Endodermal cell (in vitro differentiated cells): ENCODE results near the gene TMTC4. TPM values are rescaled to one million over a fixed set of nuclear protein-coding genes. Genes with fewer than 3 reads are reported as not detected.

Experiments used
- DNase-seq: peaks from one replicate; pipeline ENCODE4 v3.0.0-alpha.2; 2017
- H3K27ac ChIP-seq: 2 replicates; pipeline ENCODE4 v1.5.1; 2013; ENCODE audit warnings: mild to moderate bottlenecking, low read depth, low read length, moderate library complexity
- H3K27me3 ChIP-seq: 2 replicates; pipeline ENCODE4 v1.6.1; 2013; ENCODE audit warnings: mild to moderate bottlenecking, low read length, moderate library complexity; ENCODE audit not compliant: insufficient read depth, control insufficient read depth, poor library complexity, severe bottlenecking
- H3K36me3 ChIP-seq: 2 replicates; pipeline ENCODE4 v1.7.0; 2013; ENCODE audit warnings: mild to moderate bottlenecking, low read length, moderate library complexity; ENCODE audit not compliant: control insufficient read depth, insufficient read depth
- H3K4me1 ChIP-seq: one replicate; pipeline ENCODE4 v1.7.0; 2013; ENCODE audit warnings: low read length; ENCODE audit not compliant: control insufficient read depth, insufficient read depth
- H3K4me3 ChIP-seq: 2 replicates; pipeline ENCODE4 v1.5.1; 2013; ENCODE audit warnings: mild to moderate bottlenecking, low read length, moderate library complexity
- H3K9ac ChIP-seq: 2 replicates; pipeline ENCODE4 v1.6.1; 2013; ENCODE audit warnings: mild to moderate bottlenecking, low read length, moderate library complexity; ENCODE audit not compliant: poor library complexity, severe bottlenecking; ENCODE audit errors: extremely low read depth
- H3K9me3 ChIP-seq: 2 replicates; pipeline ENCODE4 v1.6.1; 2013; ENCODE audit warnings: mild to moderate bottlenecking, low read length, moderate library complexity; ENCODE audit not compliant: control insufficient read depth
- H3K27ac Mint-ChIP-seq: 2 replicates; pipeline ENCODE4 v1.8.0; 2020; ENCODE audit warnings: mixed read lengths
- H3K27me3 Mint-ChIP-seq: 2 replicates; pipeline ENCODE4 v1.8.0; 2021; ENCODE audit warnings: mild to moderate bottlenecking, mixed read lengths; ENCODE audit not compliant: insufficient read depth
- H3K36me3 Mint-ChIP-seq: 2 replicates; pipeline ENCODE4 v1.8.0; 2020; ENCODE audit warnings: low read depth, mixed read lengths
- H3K4me1 Mint-ChIP-seq: 2 replicates; pipeline ENCODE4 v1.8.0; 2020; ENCODE audit warnings: mixed read lengths
- H3K4me3 Mint-ChIP-seq: 2 replicates; pipeline ENCODE4 v1.8.0; 2020; ENCODE audit warnings: mild to moderate bottlenecking, moderate library complexity, mixed read lengths
- H3K9me3 Mint-ChIP-seq: 2 replicates; pipeline ENCODE4 v1.8.0; 2020; ENCODE audit warnings: mild to moderate bottlenecking, mixed read lengths
- WGBS, 2 experiments: methylation state at CpG; one replicate each; pipeline versions ENCODE4 v1.1.5 to v1.1.7; 2013; ENCODE audit warnings: missing lambda C conversion rate in 2 of 2, mixed read lengths in 1 of 2; ENCODE audit not compliant: insufficient coverage in 1 of 2, insufficient read length in 1 of 2; 5-methylcytosine and 5-hydroxymethylcytosine counted together
- total RNA-seq, 2 donors: library from RNA; stranded (reverse); fragmentation: NEBNext Ultra II Directional in 1 of 2; extraction: Animal tissue kit (Norgen Biotek cat#: 25700) in 1 of 2; gene quantifications; 2 replicates in 1 of 2; 3 replicates in 1 of 2; pipeline ENCODE4 v1.2.1, GENCODE V29; 2021
- TF ChIP-seq, protein P1 (sequence below): fragments of 200-600 bp; sonication (generic); conservative IDR thresholded peaks from 2 replicates; pipeline ENCODE4 v1.5.0; 2021; ENCODE audit warnings: antibody characterized with exemption, mild to moderate bottlenecking

TMTC4 gene
- total RNA-seq, 2 donors from 2014 or later = 29.8 to 40.0 TPM

GRCh38 chr13:100613031-100613430, 61.6 kb downstream of the TMTC4 start:
- Mint-ChIP-seq H3K27me3 (no peaks in the 10 kb centered on the region), H3K36me3 (peaks cover 19% of the 10 kb centered on the region), H3K27ac (no peak overlapping the region), H3K4me3 (no peak overlapping the region), H3K9me3 (peaks cover 15% of the 10 kb centered on the region), H3K4me1 (no peaks in the 10 kb centered on the region)
- Histone ChIP-seq H3K27me3 (no peaks in the 10 kb centered on the region), H3K9ac (no peak overlapping the region), H3K4me1 (no peaks in the 10 kb centered on the region), H3K9me3 (peaks cover 13% of the 10 kb centered on the region), H3K36me3 (peaks cover 8% of the 10 kb centered on the region), H3K27ac (no peak overlapping the region), H3K4me3 (no peak overlapping the region)
- TF ChIP-seq, protein P1, sequence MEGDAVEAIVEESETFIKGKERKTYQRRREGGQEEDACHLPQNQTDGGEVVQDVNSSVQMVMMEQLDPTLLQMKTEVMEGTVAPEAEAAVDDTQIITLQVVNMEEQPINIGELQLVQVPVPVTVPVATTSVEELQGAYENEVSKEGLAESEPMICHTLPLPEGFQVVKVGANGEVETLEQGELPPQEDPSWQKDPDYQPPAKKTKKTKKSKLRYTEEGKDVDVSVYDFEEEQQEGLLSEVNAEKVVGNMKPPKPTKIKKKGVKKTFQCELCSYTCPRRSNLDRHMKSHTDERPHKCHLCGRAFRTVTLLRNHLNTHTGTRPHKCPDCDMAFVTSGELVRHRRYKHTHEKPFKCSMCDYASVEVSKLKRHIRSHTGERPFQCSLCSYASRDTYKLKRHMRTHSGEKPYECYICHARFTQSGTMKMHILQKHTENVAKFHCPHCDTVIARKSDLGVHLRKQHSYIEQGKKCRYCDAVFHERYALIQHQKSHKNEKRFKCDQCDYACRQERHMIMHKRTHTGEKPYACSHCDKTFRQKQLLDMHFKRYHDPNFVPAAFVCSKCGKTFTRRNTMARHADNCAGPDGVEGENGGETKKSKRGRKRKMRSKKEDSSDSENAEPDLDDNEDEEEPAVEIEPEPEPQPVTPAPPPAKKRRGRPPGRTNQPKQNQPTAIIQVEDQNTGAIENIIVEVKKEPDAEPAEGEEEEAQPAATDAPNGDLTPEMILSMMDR = no peak
- DNase-seq = no peak
- WGBS, 2 experiments = 89 to 91% methylated on average over 4 to 5 of the region's 5 CpGs

DNA sequence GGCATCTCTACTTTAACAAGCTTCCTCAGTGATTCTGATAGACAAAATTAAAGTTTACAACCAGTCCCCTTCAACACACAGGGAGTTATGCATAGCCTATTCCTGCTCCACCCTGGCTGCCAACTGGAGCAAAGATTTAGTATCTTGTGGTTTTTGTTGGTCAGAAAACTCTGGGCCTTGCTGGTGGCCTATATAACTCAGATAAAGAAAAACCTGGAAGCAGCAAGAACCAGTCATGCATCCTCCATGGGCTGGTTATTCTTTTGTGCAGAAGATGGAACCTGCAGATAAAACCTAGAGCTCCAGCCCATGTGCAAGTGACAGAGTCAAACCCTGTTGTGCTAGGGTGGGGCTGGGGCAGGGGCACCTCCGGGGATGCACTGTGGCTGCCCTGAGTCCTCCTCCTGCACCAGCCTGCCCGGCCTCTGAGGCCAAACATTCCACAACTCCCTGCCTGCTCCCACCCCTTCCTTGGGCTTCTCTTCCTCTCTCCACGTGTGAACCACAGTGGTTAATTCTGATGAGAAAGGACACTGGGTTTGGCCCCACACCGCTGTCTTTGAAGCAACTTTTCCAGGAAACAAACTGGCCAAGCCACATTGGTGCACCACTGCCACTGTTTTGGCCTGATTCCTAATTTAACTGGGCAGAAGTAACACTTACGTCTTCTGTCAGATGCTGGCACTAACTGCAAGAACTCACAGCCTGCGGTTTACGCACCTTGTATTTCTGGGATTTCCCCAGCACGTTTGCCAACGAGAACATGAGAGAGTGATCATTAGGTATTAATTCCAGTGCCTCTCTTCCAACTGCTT, 62.7 kb downstream of the TMTC4 start:
- H3K36me3 Mint-ChIP-seq = peaks cover 20% of the 10 kb centered on the region
- no peak overlapping the region for H3K27ac Mint-ChIP-seq
- Histone ChIP-seq H3K4me1 (no peaks in the 10 kb centered on the region), H3K9ac (no peak overlapping the region), H3K27ac (no peak overlapping the region), H3K36me3 (peaks cover 8% of the 10 kb centered on the region), H3K27me3 (no peaks in the 10 kb centered on the region), H3K4me3 (no peak overlapping the region), H3K9me3 (peaks cover 3% of the 10 kb centered on the region)
- H3K27me3 Mint-ChIP-seq = no peaks in the 10 kb centered on the region
- H3K4me1 Mint-ChIP-seq = no peaks in the 10 kb centered on the region
- WGBS, 2 experiments = 92 to 94% methylated on average over 8 to 9 of the region's 9 CpGs
- H3K4me3 Mint-ChIP-seq = no peak overlapping the region
- TF ChIP-seq, protein P1 = no peak
- no peak for DNase-seq
- peaks cover 3% of the 10 kb centered on the region for H3K9me3 Mint-ChIP-seq

- no peak overlapping the region for H3K9ac ChIP-seq
- no peak for DNase-seq
- H3K4me3 ChIP-seq = no peak overlapping the region
- H3K9me3 ChIP-seq = no peaks in the 10 kb centered on the region
- no peak overlapping the region for H3K4me3 Mint-ChIP-seq
- no peaks in the 10 kb centered on the region for H3K9me3 Mint-ChIP-seq
- H3K27me3 Mint-ChIP-seq = no peaks in the 10 kb centered on the region
- no peak overlapping the region for H3K27ac Mint-ChIP-seq
- H3K36me3 Mint-ChIP-seq = peaks cover 20% of the 10 kb centered on the region
- H3K36me3 ChIP-seq = peaks cover 8% of the 10 kb centered on the region
- H3K4me1 Mint-ChIP-seq = no peaks in the 10 kb centered on the region
- TF ChIP-seq, protein P1 = no peak
- 70 to 79% methylated on average over 6 of the region's 6 CpGs for WGBS, 2 experiments
- H3K4me1 ChIP-seq = no peaks in the 10 kb centered on the region
- H3K27ac ChIP-seq = no peak overlapping the region
- H3K27me3 ChIP-seq = no peaks in the 10 kb centered on the region
Measured at GRCh38 chr13:100610391-100611347, 63.9 kb downstream of the TMTC4 start.
